NT2/D1 (cell line): ENCODE measurements around the gene ANO9.

Source experiments
- SUZ12 ChIP-seq: IDR thresholded peaks from 2 replicates; pipeline ENCODE4 v1.6.1; 2011; ENCODE audit not compliant: insufficient read length, insufficient read depth; ENCODE audit errors: extremely low read depth
- YY1 ChIP-seq: IDR thresholded peaks from 2 replicates; pipeline ENCODE4 v1.6.1; 2011; ENCODE audit not compliant: insufficient read length, insufficient read depth
- ZNF274 ChIP-seq: IDR thresholded peaks from 2 replicates; pipeline ENCODE4 v1.6.1; 2011; ENCODE audit warnings: mild to moderate bottlenecking, low read depth, low read length

DNA sequence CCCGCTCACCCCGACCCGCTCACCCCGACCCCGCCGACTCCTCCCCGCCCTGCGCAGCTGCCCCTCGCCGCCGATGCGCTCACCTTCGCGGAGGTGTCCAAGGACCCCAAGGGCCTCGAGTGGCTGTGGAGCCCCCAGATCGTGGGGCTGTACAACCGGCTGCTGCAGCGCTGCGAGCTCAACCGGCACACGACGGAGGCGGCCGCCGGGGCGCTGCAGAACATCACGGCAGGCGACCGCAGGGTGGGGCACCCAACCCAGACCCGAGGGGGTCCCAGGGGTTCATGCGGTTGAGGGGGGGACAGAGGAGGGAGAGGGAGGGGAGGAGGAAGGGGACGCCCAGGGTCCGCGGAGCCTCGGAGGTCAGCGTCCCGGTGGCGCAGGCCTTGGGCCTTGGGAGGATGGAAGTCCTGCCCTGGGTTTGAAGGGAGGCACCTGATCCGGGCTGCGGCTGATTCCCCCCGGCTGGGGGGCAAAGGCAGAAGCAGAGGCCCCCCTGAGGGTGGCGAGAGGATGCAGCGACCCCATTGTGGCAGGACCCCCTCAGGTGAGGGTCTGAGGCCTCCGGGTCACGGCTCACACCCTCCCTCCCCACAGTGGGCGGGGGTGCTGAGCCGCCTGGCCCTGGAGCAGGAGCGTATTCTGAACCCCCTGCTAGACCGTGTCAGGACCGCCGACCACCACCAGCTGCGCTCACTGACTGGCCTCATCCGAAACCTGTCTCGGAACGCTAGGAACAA is 38.6 kb downstream of the ANO9 start:
- no peak for TF ChIP-seq YY1
- no peak for TF ChIP-seq ZNF274
- TF ChIP-seq SUZ12: no peak
